Measurements from ENCODE around the gene KRTCAP2. TPM values are rescaled to one million over a fixed set of nuclear protein-coding genes. Genes with fewer than 3 reads are reported as not detected.
"Not testable (repeated sequence)": the region's sequence is repeated elsewhere in the genome, so short reads cannot be mapped to it uniquely, and the experiment has no call there.

The KRTCAP2 gene
- total RNA-seq, 1 donor from 2014 or later, result 173 TPM

GRCh38 chr1:155158991-155159390 is 14.1 kb downstream of the KRTCAP2 start:
- H3K36me3 Mint-ChIP-seq, result no peaks in the 10 kb centered on the region
- TF ChIP-seq CTCF (conservative IDR thresholded peaks at IDR 0.05), result no peak
- H3K27me3 Mint-ChIP-seq, result peaks cover 19% of the 10 kb centered on the region
- H3K27ac Mint-ChIP-seq, result no peak overlapping the region
- no peak overlapping the region for H3K4me3 Mint-ChIP-seq
- no peaks in the 10 kb centered on the region for H3K9me3 Mint-ChIP-seq
- DNase-seq (ENCODE audit: extremely low spot score, unreplicated experiment), result no peak
- no peaks in the 10 kb centered on the region for H3K4me1 Mint-ChIP-seq (ENCODE audit: unreplicated experiment)

- not testable (repeated sequence) for H3K4me1 Mint-ChIP-seq (ENCODE audit: unreplicated experiment); H3K27ac Mint-ChIP-seq
- peaks cover 22% of the 10 kb centered on the region for H3K27me3 Mint-ChIP-seq
Measured at GRCh38 chr1:155155996-155156643, 17.0 kb downstream of the KRTCAP2 start.

GRCh38 chr1:155145491-155145890 is 27.6 kb downstream of the KRTCAP2 start:
- peaks cover 27% of the 10 kb centered on the region for H3K27me3 Mint-ChIP-seq
- H3K4me1 Mint-ChIP-seq (ENCODE audit: unreplicated experiment), result peaks cover 2% of the 10 kb centered on the region
- no peaks in the 10 kb centered on the region for H3K36me3 Mint-ChIP-seq
- TF ChIP-seq CTCF (conservative IDR thresholded peaks at IDR 0.05), result peak; percentile 41
- H3K4me3 Mint-ChIP-seq, result no peak overlapping the region
- no peaks in the 10 kb centered on the region for H3K9me3 Mint-ChIP-seq
- no peak overlapping the region for H3K27ac Mint-ChIP-seq
- no peak for DNase-seq (ENCODE audit: extremely low spot score, unreplicated experiment)

More at GRCh38 chr1:155155996-155156643, 17.0 kb downstream of the KRTCAP2 start:
- DNase-seq (ENCODE audit: extremely low spot score, unreplicated experiment); H3K9me3 Mint-ChIP-seq; H3K36me3 Mint-ChIP-seq; H3K4me3 Mint-ChIP-seq: not testable (repeated sequence)

- H3K4me3 Mint-ChIP-seq, result peak overlapping the region; percentile 42
- DNase-seq (ENCODE audit: extremely low spot score, unreplicated experiment), result no peak
- no peaks in the 10 kb centered on the region for H3K9me3 Mint-ChIP-seq
- no peak for TF ChIP-seq CTCF (conservative IDR thresholded peaks at IDR 0.05)
- peaks cover 4% of the 10 kb centered on the region for H3K36me3 Mint-ChIP-seq
- peaks cover 14% of the 10 kb centered on the region for H3K4me1 Mint-ChIP-seq (ENCODE audit: unreplicated experiment)
- H3K27me3 Mint-ChIP-seq, result peaks cover 15% of the 10 kb centered on the region
- no peak overlapping the region for H3K27ac Mint-ChIP-seq
Measured at GRCh38 chr1:155141749-155142148, 31.4 kb downstream of the KRTCAP2 start.

GRCh38 chr1:155140630-155140953 is 32.5 kb downstream of the KRTCAP2 start:
- DNase-seq (ENCODE audit: extremely low spot score, unreplicated experiment), result no peak
- no peaks in the 10 kb centered on the region for H3K9me3 Mint-ChIP-seq
- H3K27ac Mint-ChIP-seq, result peak overlapping the region; percentile 98
- H3K4me1 Mint-ChIP-seq (ENCODE audit: unreplicated experiment), result peaks cover 14% of the 10 kb centered on the region
- no peak for TF ChIP-seq CTCF (conservative IDR thresholded peaks at IDR 0.05)
- peak overlapping the region; percentile 100 for H3K4me3 Mint-ChIP-seq
- peaks cover 9% of the 10 kb centered on the region for H3K27me3 Mint-ChIP-seq
- peaks cover 4% of the 10 kb centered on the region for H3K36me3 Mint-ChIP-seq

- Mint-ChIP-seq H3K27ac (peak within 1 kb of the TSS; percentile 98), H3K36me3 (peaks cover 4% of the 10 kb centered on the region), H3K4me1 (ENCODE audit: unreplicated experiment) (peaks cover 15% of the 10 kb centered on the region), H3K9me3 (no peaks in the 10 kb centered on the region), H3K4me3 (peak within 1 kb of the TSS; percentile 100), H3K27me3 (peaks cover 7% of the 10 kb centered on the region)
- TF ChIP-seq CTCF (conservative IDR thresholded peaks at IDR 0.05), result no peak
- peak; percentile 87 for DNase-seq (ENCODE audit: extremely low spot score, unreplicated experiment)
Measured at GRCh38 chr1:155139895-155140629, 33.0 kb downstream of the KRTCAP2 start, which contains the start of gene DPM3. Gene DPM3, minus strand, starts transcription at chr1:155140531. Its CDS starts 291 bp downstream, at chr1:155140240.
